ENCODE data around the gene MEST.
"Not testable (repeated sequence)": the region's sequence is repeated elsewhere in the genome, so short reads cannot be mapped to it uniquely, and the experiment has no call there.

The MEST gene

DNA sequence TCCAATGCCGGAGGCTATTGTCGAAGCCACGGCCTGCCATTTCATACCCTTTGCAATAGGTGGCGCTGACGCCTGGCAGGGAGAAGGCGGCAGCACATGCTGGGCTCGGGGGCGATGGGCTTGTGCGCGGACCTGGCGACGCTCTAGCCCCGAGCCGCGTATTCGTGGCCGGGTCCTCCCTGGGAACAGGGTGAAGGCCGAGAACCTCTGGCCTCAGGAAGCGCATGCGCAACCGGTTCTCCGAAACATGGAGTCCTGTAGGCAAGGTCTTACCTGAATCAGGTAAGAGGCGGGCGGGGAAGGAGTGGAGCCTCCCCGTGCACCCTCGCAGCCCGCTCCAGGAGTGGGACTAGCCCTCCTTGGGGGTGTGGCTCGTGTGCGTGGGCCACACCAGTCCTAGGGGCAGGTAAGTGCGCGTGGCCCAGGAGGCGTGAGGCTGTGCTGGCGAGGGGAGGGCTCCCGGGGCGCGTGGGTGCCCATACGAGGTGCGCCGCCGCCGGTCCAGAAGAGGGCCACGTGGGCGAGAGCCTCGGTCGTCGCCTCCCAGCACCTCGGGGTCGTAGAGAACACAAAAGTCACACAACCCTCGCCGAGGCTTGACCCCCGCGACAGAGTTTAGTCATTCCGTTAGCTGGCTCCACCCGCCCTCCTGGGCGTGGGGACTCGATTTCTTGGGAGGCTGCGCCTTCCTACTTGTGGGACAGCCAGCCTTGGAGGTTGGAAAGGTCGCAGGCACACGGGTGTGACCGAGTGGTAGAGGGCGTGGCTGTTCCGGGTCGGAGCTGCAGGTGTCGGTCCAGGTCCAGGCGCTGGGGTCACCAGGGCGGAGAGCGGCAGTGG, 5.6 kb upstream of the MEST start:
- DNase-seq: peak; percentile 43

DNA sequence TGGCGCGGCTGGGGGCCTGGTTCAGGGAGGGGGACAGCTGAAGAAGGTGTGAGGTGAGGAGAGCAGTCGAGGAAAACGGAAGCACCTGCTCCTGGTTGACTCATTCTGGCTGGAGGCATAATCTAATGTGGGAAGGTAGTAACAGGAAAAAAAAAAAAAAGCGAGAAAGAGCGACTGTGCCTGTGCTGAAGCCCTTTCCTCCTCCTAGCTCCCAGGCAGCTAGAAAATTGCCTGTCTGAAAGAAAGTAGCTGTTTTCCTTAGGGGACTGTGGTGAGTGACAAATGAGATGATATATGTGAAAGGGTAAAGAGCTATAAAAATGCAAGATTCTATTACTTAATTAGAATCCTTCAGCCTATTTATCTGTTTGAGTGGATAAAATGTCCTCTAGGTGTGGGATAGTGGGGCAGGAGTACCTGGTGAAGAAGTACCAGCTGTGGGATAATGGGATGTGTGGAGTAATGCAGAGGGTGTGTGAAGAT, 4.9 kb upstream of the MEST start:
- DNase-seq: no peak

DNA sequence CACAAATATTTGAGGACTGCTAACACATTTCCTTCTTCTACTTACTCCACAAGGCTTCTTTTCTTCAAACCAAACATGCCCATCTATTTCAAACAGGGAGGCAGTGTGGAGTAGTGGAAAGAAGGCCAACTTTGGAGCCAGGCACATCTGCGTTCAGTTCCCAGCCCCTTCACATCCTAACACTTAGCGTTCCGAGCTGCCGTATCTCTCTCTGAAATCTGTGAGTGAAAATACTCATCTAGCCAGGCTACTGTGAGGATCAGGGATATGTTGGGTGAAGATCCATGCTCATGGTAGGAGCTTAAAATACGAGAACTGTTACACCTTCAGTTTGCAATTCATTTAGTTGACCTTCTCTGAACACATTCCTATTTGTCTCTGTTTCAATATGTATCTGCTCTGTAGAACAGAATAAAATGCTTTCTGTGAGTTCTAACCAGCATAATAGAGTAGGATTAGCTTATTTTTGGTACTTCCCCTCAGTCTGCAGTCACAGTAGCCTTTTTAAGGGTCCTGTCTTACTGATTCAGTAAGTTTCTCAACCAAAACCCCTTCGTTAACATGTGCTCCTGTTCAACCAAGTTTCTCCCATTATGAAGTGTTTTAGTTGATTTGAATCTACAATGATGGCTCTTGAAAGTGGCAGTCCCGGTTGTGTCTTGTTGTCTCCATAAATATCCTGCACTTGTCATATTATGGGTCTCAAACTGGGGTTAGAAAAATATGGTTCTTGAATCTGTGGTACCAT, 3.3 kb upstream of the MEST start:
- no peak for DNase-seq

- peak; percentile 65 for DNase-seq
These were observed 2.5 kb upstream of the MEST start for GRCh38 chr7:130489140-130489983.

DNA sequence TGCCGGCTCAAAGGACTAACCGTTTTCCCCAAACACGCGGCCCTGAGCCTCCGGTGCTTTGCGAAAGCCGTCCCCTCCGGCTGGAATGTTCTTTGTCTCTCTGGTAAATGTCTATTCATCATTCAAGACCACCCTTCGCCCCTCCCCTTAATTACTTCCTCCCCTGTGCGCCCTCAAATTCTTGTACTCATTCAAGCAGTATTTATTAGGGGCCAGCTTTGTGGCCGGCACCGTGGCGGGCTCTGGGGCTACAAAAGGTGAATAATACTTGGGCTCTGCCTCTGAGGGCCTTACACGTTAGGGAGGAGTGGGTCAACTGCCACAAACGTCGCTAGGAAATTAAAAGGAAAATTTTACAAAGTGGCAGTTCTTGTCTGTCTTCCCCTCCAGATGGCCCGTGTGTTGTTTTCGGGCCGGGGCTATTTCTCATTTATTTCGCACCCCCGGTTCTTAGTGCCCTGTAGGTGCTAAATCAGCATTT, 1.5 kb upstream of the MEST start:
- peak; percentile 68 for DNase-seq

DNA sequence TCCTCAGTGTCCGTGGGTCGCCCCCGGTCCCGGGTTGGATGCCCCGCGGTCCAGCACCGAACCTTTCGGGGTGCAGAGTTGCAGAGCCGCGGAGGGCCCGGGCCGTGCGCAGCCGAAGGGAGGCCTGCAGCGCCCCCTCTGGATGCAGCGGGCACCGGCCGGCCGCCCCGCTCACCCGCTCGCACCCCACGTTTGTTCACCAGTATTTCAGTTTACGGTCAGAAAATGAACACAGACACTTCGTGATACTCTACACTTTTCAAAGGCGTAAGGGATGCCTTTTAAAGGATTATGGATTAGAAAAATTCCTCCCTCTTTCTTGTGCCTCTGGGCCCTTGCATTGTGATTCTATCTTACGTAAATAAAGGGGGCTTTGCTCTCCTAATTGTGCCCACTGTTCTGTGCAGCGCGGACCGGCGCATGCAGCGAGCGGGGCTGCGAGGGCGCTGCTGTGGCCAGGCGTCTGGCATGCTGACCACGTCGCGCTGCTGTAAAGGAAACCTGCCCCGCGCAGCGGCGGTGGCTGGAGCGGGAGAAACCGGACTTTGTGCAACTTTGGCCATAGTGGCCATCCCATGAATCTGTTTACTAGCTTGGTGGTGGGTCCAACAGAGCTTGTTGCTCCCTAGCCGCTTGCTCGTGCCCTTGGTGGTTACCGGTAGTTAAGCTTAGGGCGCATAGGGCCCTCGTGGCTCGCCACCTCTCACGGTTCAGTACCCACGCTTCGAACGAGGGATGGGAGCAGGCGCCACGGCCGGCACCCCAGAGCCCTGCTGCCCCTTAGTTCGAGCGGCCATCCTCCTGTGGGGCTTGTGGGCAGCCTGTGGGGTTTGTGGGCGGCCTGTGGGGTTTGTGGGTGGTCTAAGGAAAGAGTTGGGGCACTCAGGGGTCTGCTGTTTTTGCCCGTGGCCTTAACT, 739 bp upstream of the MEST start:
- DNase-seq: peak; percentile 78

DNA sequence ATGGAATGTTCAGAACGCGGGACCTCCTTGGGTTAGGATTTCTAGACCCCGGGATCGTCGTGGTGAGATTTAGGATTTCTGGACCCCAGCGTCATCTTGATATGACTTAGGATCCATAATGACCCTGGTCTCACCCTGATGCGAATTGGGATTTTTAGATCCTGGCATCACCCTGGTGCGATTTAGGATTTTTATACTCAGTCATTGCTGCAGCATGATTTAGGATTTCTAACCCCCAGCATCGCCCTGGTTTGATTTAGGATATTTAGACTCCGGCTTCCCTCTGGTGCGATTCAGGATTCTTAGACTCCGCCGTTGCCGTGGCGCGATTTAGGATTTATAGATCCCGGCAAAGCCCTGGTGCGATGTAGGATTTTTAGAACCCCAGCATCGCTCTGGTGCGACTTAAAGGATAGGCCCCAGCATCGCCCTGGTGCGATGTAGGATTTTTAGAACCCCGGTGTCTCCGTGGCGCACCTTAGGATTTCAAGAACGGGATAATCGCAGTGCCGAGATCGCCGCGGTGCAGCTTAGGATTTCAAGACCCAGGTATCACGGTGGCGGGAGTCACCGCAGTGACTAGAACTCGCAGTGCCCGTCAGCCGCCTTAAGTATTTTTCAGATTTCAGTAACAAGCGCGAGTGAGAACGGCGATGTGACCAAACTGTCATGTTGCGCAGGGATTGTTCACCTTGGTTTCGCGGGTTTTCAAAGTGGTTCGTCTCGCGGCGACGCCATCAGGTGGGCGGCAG, 814 bp downstream of the MEST start:
- no peak for DNase-seq

- no peak for DNase-seq
These were observed 1.5 kb downstream of the MEST start for GRCh38 chr7:130493275-130493873.

DNA sequence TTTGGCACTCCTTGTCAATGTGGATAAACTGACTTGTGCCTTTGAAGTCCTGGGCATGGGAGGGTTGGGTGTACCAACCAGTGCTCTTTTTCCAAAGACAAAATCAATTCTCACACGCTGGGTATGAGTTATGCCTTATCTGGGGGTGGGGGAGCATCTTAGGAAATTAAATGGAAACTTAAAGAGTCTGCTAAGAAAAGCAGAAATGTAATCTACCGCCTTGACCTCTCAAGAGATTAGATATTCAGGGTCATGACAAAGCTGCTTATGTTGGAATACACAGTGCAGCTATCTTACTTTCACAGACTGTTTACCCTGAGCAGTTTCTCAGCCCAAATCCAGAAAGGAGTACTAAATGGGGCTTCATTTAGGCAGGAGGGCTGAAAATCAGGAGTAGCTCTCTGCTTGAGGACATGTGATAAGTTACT, 2.6 kb downstream of the MEST start:
- no peak for DNase-seq

DNA sequence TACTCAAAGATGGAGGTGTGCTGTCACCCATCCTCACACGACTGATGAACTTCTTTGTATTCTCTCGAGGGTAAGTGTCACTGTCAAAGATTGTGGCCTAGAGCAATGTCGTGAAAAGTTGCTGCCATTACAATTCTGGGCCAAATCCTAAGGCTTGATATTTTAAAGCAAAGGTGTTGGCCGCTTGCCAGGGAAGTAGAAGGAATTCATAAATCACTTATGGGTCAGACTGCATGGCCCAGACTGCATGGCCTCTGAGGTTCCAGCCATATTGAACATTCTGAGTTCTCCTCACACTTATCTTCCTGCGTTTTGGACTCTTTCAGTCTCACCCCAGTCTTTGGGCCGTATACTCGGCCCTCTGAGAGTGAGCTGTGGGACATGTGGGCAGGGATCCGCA, 8.6 kb downstream of the MEST start:
- no peak for DNase-seq

DNA sequence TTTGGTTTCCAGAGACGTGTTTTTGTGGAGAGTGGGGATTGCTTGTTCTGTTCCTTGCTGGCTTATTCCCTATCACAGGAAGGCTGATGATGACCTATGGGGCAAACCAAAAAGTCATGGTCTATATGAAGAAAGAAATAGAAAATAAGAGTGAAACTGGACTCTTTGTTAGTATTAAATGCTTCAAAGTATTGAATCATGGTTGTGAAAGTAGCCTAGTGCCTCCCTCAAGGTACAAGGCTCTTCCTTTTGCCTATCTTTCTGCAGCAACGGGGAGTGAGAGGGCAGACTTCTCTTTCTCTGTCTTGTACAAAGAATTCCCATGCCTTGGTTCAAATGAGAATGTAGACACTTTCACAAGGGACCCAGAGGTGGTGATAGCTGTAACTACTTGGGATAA, 9.0 kb downstream of the MEST start:
- no peak for DNase-seq

- DNase-seq: no peak
These were observed 13.9 kb downstream of the MEST start for GRCh38 chr7:130505753-130506152.

DNA sequence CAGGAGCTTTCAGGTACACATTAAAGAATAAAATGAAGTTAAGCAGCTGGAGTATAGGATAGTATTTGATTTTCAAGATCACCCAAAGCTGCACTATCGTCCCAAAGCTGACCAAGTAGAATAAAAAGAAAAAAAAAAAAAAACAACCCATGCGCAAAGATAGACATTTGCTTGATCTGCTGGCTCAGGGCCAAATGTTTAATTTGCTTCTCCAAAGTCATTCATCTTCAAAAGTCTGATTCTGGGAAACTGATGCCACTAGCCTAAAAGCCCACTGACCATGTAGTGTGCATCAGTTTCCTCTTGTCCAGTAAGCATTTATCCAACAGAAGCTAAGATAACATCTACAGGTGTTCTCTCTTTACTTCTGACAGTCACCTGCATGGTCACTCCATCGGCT, 14.5 kb downstream of the MEST start:
- peak; percentile 6 for DNase-seq

- not testable (repeated sequence) for DNase-seq
These were observed 20.2 kb downstream of the MEST start for GRCh38 chr7:130512038-130512437.

- peak; percentile 3 for DNase-seq
These were observed 21.6 kb downstream of the MEST start for GRCh38 chr7:130513447-130513846.

GRCh38 chr7:130515315-130516040, 23.6 kb downstream of the MEST start:
- DNase-seq: peak; percentile 8

DNA sequence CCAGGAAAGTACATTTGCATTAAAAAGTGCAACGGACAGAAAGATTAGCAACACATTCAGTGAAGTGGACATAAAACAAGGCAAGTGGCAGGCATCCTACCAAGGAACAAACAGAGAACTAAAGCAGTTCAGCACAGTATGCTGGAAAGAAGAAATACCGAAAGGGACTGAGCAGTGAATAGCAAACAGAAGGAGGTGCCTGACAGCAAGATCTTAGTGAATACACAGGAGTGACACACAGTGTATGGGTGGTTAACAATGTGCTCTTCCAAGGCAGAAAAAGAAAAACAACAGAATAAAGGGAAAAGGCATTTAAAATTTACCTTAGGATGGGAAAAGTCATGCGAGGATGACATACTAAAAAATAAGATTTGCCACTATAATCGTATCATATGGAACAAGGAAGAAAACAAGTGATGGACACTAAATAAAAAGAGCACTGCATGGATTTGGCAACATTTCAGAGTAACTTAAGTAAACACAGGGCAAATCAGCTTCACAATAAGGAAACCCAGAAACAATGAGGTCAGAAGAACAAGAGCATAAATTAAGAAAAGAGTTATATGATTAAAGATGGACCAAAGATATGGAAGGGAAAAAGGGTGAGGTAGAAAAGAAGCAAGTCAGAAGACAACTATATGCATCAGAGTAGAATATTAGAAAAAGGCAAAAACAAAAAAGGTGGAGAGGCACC, 29.5 kb downstream of the MEST start:
- no peak for DNase-seq

- DNase-seq: peak; percentile 6
These were observed 31.7 kb downstream of the MEST start for GRCh38 chr7:130523519-130524125.

- DNase-seq: no peak
These were observed 32.7 kb downstream of the MEST start for GRCh38 chr7:130524628-130525027.
